HEK293T (cell line): ENCODE results near the gene DCTPP1.
A peak's percentile ranks its signal among the peaks of the same experiment; 100 is the strongest.

ENCODE experiments used
- CTCF ChIA-PET: fragments of 350-600 bp; formaldehyde crosslinking; extraction: SDS; loops from one replicate; lab custom pipeline; 2021; ENCODE audit warnings: antibody characterized with exemption, inconsistent platforms; lab: Yijun Ruan, JAX
- POLR2A ChIA-PET: fragments of 350-600 bp; formaldehyde crosslinking; extraction: SDS; loops from one replicate; lab custom pipeline; 2020; ENCODE audit warnings: antibody characterized with exemption, inconsistent platforms; lab: Yijun Ruan, JAX
- DNase-seq: peaks from one replicate; pipeline ENCODE4 v3.0.0; 2012; ENCODE audit warnings: mixed read lengths; ENCODE audit errors: extremely low spot score
- ARNT ChIP-seq: fragments of 450-650 bp; IDR thresholded peaks from 2 replicates; pipeline ENCODE4 v1.6.1; 2017; ENCODE audit warnings: mild to moderate bottlenecking
- BHLHE40 ChIP-seq: fragments of 450-650 bp; IDR thresholded peaks from 2 replicates; pipeline ENCODE4 v1.6.1; 2016; ENCODE audit warnings: mild to moderate bottlenecking, moderate library complexity, borderline replicate concordance
- CTBP1 ChIP-seq: fragments of 450-650 bp; IDR thresholded peaks from 2 replicates; pipeline ENCODE4 v1.6.1; 2016; ENCODE audit warnings: borderline replicate concordance
- ELF4 ChIP-seq: fragments of 450-650 bp; IDR thresholded peaks from 2 replicates; pipeline ENCODE4 v1.6.1; 2017; ENCODE audit warnings: antibody characterized with exemption
- FOXA1 ChIP-seq: fragments of 450-650 bp; IDR thresholded peaks from 2 replicates; pipeline ENCODE4 v1.6.1; 2016; ENCODE audit warnings: mild to moderate bottlenecking
- FOXK2 ChIP-seq: fragments of 450-650 bp; IDR thresholded peaks from 2 replicates; pipeline ENCODE4 v1.6.1; 2016; ENCODE audit warnings: mild to moderate bottlenecking
- FOXM1 ChIP-seq: fragments of 450-650 bp; IDR thresholded peaks from 2 replicates; pipeline ENCODE4 v1.6.1; 2017; ENCODE audit warnings: mild to moderate bottlenecking, borderline replicate concordance
- HDGF ChIP-seq: fragments of 450-650 bp; IDR thresholded peaks from 2 replicates; pipeline ENCODE4 v1.6.1; 2017; ENCODE audit warnings: antibody characterized with exemption, borderline replicate concordance
- L3MBTL2 ChIP-seq: fragments of 450-650 bp; conservative IDR thresholded peaks from 2 replicates; pipeline ENCODE4 v1.6.1; 2016; ENCODE audit warnings: mild to moderate bottlenecking
- LEF1 ChIP-seq: fragments of 450-650 bp; IDR thresholded peaks from 2 replicates; pipeline ENCODE4 v1.6.1; 2017; ENCODE audit warnings: mild to moderate bottlenecking, borderline replicate concordance
- NFRKB ChIP-seq: fragments of 450-650 bp; IDR thresholded peaks from 2 replicates; pipeline ENCODE4 v1.6.1; 2016; ENCODE audit warnings: mild to moderate bottlenecking, moderate library complexity
- SP1 ChIP-seq: fragments of 450-650 bp; IDR thresholded peaks from 2 replicates; pipeline ENCODE4 v1.6.1; 2017
- SUZ12 ChIP-seq: fragments of 450-650 bp; IDR thresholded peaks from 2 replicates; pipeline ENCODE4 v1.6.1; 2016; ENCODE audit warnings: mild to moderate bottlenecking
- TARDBP ChIP-seq: fragments of 450-650 bp; IDR thresholded peaks from 2 replicates; pipeline ENCODE4 v1.6.1; 2016
- ZNF384 ChIP-seq: fragments of 450-650 bp; IDR thresholded peaks from 2 replicates; pipeline ENCODE4 v1.6.1; 2016
- TF ChIP-seq, protein P1 (sequence below): fragments of 450-650 bp; IDR thresholded peaks from 2 replicates; pipeline ENCODE4 v1.6.1; 2016

The DCTPP1 gene

DNA sequence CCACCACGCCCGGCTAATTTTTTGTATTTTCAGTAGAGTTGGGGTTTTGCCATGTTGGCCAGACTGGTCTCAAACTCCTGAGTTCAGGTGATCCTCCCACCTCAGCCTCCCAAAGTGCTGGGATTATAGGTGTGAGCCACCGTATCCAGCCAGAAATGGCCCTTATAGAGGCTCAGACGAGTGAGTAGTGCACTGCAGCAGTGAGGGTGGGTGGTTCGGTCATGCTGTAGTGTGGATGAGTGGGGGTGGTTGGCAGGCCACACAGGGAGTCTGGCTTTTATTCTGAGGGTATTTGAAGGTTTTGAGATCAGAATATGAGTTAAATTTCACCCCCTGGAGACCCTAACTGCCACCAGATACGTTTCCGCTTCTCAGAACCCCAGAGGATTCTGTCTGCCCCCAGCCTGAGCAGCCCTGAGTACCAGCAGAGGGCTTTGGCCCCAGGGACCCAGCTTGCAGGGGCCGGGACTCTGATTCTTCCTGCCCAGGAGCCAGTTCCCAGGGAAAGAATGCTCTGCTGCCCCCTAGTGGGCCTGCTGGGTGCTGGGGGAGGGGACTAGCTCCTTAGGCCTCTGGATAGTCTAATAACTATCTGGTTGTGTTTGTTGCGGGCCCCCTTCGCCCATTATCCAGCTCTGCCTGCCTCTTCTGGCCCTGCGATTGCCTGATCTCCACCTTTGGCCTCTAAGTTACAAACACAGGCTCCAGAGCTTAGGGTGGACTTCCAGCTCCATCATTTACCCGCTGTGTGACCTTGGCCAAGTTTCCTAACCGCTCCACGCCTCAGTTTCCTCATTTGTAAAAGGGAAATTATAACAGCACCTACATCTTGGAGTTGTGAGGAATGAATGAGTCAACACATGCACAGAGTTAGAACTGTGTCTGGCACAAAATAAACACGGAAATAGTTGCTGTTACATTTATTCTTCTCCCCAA lies 20.4 kb downstream of the DCTPP1 start:
- POLR2A ChIA-PET = interaction anchor here (0.7 to 7.4 kb wide), 12 partner anchors 9 to 226 kb away, joined by 3 to 97 read pairs (median 4); partner anchors contain the start of genes CD2BP2, CORO1A, DCTPP1 and ZNF48
- TF ChIP-seq SUZ12 (no peak), ARNT (no peak), HDGF (no peak; the same call in 1 of the 2 replicates), TARDBP (no peak), FOXM1 (no peak), FOXA1 (no peak), ZNF384 (no peak), FOXK2 (no peak), L3MBTL2 (no peak), NFRKB (no peak), CTBP1 (no peak; the same call in 1 of the 2 replicates), ELF4 (no peak), LEF1 (no peak), SP1 (no peak)
- TF ChIP-seq, protein P1, sequence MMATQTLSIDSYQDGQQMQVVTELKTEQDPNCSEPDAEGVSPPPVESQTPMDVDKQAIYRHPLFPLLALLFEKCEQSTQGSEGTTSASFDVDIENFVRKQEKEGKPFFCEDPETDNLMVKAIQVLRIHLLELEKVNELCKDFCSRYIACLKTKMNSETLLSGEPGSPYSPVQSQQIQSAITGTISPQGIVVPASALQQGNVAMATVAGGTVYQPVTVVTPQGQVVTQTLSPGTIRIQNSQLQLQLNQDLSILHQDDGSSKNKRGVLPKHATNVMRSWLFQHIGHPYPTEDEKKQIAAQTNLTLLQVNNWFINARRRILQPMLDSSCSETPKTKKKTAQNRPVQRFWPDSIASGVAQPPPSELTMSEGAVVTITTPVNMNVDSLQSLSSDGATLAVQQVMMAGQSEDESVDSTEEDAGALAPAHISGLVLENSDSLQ = no peak
- CTCF ChIA-PET = interaction anchor here (0.7 to 2.6 kb wide), 22 partner anchors 9 to 297 kb away, joined by 3 to 20 read pairs (median 5); partner anchors contain the start of genes DCTPP1, TBC1D10B and ZNF48
- peak; percentile 94 for DNase-seq

GRCh38 chr16:30407804-30408534 lies 21.9 kb downstream of the DCTPP1 start:
- TF ChIP-seq FOXM1 (no peak), HDGF (0 out of 2 replicates have a peak, but pooled peaks have one; percentile 16)
- peak; percentile 63 for DNase-seq
- POLR2A ChIA-PET = interaction anchor here (0.6 to 7.4 kb wide), 31 partner anchors 8 to 353 kb away, joined by 3 to 97 read pairs (median 4); partner anchors contain the start of genes ALDOA, CD2BP2, DCTPP1 and FBRS
- CTCF ChIA-PET = interaction anchor here (0.6 to 2.6 kb wide), 11 partner anchors 9 to 316 kb away, joined by 3 to 20 read pairs (median 6); partner anchors contain the start of genes DCTPP1, TBC1D10B and ZNF48

- POLR2A ChIA-PET = interaction anchor here (0.6 to 7.4 kb wide), 31 partner anchors 9 to 352 kb away, joined by 3 to 97 read pairs (median 4); partner anchors contain the start of genes ALDOA, CD2BP2, DCTPP1 and FBRS
- CTCF ChIA-PET = interaction anchor here (0.6 to 2.2 kb wide), 8 partner anchors 12 to 315 kb away, joined by 3 to 15 read pairs (median 4); partner anchors contain the start of genes DCTPP1, TBC1D10B and ZNF48
- TF ChIP-seq LEF1 (no peak; the same call in 1 of the 2 replicates), SUZ12 (no peak), L3MBTL2 (peak; percentile 94), CTBP1 (peak; percentile 71), ARNT (no peak), ZNF384 (no peak), SP1 (no peak), FOXM1 (no peak), BHLHE40 (no peak), TARDBP (no peak), FOXA1 (no peak), ELF4 (no peak; the same call in 1 of the 2 replicates), HDGF (0 out of 2 replicates have a peak, but pooled peaks have one; percentile 52)
- TF ChIP-seq, protein P1 = no peak
- peak; percentile 94 for DNase-seq
Measured at GRCh38 chr16:30407102-30407803, 22.6 kb downstream of the DCTPP1 start, which contains the start of gene ZNF771. ZNF771 (plus strand) TSS chr16:30407606; CDS start chr16:30408054, 448 bp downstream.

- ChIA-PET CTCF (interaction anchor here (0.6 to 2.2 kb wide), 5 partner anchors 11 to 313 kb away, joined by 3 to 15 read pairs (median 7); partner anchors contain the start of genes DCTPP1, TBC1D10B and ZNF48), POLR2A (interaction anchor here (0.9 to 7.4 kb wide), 18 partner anchors 9 to 341 kb away, joined by 3 to 97 read pairs (median 6); partner anchors contain the start of genes ALDOA, DCTPP1, SEPTIN1 and TBC1D10B)
- DNase-seq = no peak
- TF ChIP-seq BHLHE40 (no peak), FOXK2 (no peak), CTBP1 (no peak), SP1 (no peak), TARDBP (no peak), ARNT (no peak), L3MBTL2 (no peak), LEF1 (no peak), HDGF (no peak), ZNF384 (no peak), NFRKB (no peak), SUZ12 (no peak), FOXM1 (no peak)
- TF ChIP-seq, protein P1 = no peak
Measured at GRCh38 chr16:30406795-30407101, 23.1 kb downstream of the DCTPP1 start.
